ENCODE measurements around the gene RNF112. TPM values are rescaled to one million over a fixed set of nuclear protein-coding genes. Genes with fewer than 3 reads are reported as not detected.

Gene RNF112
- total RNA-seq, 2 experiments from 2014 or later: 0.47 TPM; not detected in 1

DNA sequence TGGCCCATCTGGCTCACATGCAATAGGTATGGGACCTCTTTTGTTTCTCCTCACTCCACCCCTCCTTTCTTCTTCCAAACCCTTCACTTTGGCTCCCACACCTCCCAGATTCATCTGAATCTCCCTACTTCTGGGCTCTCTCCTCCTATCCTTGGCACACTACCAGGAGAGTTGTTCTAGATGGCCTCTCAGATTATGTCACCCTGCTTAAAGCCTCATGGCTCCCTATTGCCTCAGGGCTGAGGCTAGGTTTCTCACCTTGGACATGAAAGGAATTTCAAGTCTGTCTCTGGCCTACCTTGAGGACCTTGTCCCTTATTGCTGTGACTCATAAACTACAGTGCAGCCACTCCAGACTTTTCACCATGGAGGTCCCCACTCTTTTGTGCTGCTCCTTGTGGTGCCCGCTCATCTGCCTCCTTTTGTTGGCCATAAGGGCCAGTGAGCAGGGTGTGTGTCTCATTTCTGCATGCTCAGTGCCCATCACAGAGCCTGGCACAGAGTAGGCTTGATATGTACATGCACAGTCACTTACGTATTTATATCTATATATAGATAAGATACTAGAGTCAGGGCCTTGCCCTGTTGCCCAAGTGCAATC, 23.0 kb upstream of the RNF112 start:
- H3K4me3 ChIP-seq (ENCODE audit: low read depth, low read length, poor library complexity, severe bottlenecking): no peak overlapping the region
- DNase-seq (ENCODE audit: low spot score): no peak
- intact Hi-C loops (cut with micrococcal nuclease; ENCODE audit: unreplicated experiment): no loop called here
- H3K4me1 ChIP-seq (ENCODE audit: insufficient read depth, low read length, poor library complexity, severe bottlenecking): peaks cover 11% of the 10 kb centered on the region
- TF ChIP-seq, protein P1, sequence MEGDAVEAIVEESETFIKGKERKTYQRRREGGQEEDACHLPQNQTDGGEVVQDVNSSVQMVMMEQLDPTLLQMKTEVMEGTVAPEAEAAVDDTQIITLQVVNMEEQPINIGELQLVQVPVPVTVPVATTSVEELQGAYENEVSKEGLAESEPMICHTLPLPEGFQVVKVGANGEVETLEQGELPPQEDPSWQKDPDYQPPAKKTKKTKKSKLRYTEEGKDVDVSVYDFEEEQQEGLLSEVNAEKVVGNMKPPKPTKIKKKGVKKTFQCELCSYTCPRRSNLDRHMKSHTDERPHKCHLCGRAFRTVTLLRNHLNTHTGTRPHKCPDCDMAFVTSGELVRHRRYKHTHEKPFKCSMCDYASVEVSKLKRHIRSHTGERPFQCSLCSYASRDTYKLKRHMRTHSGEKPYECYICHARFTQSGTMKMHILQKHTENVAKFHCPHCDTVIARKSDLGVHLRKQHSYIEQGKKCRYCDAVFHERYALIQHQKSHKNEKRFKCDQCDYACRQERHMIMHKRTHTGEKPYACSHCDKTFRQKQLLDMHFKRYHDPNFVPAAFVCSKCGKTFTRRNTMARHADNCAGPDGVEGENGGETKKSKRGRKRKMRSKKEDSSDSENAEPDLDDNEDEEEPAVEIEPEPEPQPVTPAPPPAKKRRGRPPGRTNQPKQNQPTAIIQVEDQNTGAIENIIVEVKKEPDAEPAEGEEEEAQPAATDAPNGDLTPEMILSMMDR (conservative IDR thresholded peaks at IDR 0.05; ENCODE audit: low read length): no peak
- TF ChIP-seq EZH2phosphoT487 (IDR thresholded peaks at IDR 0.05; ENCODE audit: borderline replicate concordance, low read depth, low read length): no peak
- H3K27ac ChIP-seq (ENCODE audit: low read depth, low read length, poor library complexity, severe bottlenecking): no peak overlapping the region
- no peaks in the 10 kb centered on the region for H4K20me1 ChIP-seq (ENCODE audit: insufficient read depth, low read length)
- ChIA-PET POLR2A (interaction anchor here (2.9 kb wide), 1 partner anchor 10 kb away, joined by 19 read pairs; the partner anchor contains the start of gene MAPK7), CTCF (ENCODE audit: unreplicated experiment) (no interaction called here)
- no TSS peak for BruUV-seq (replicated peaks)
- H2AFZ ChIP-seq (ENCODE audit: low read length): no peak overlapping the region
- peaks cover 1% of the 10 kb centered on the region; the same call in 1 of the 2 replicates for H3K36me3 ChIP-seq (ENCODE audit: insufficient read depth, low read length)
- H3K79me2 ChIP-seq (ENCODE audit: insufficient read depth, low read depth, low read length): no peaks in the 10 kb centered on the region
- no peaks in the 10 kb centered on the region for H3K9me3 ChIP-seq (ENCODE audit: low read length)
- no peak overlapping the region for H3K4me2 ChIP-seq (ENCODE audit: low read length)
- H3K9me2 ChIP-seq (ENCODE audit: insufficient read depth, low read length): no peaks in the 10 kb centered on the region

DNA sequence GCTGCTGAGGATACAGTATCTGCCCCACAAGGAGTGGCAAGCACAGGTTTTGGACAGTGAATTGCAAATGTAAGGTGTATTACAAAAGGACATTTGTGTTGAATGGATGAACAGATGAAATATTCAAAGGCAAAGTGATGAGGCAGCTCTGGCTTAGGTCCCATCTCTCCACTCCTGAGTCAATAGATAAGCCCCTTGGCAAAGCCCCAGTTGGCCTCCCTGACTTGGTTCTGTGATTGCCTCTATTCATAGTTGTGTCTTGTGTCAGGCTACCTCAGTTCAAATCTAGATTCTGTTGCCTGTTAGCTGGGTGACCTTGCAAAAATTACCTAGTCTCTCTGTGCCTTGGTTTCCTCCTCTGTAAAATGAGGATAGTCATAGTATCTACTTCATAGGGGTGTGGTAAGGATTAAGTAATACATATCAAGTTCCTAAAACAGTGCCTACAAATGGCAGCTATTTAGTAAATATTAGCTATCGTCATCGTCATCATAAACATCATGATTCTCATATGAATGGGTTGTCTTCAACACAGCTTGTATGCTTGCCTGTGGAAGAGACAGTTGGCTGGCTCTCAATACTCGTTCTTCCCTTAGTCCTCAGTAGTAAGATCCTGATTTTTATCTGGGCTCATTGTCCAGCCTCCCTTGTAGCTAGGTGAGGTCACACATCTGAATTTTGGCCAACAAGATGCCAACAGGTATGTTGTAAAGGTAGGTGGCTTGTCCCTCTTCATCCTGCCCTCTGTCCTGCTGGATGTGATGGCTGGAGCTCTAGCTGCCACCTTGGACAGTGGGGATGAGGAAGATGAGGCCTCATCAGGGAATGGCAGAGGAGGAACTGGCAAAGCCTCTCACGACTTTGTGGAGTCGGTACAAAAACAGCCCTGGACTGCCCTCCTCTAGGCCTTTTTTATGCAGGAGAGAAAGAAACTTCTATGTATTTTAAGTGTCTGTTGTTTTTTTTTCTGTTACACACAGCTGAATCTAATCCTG, 21.9 kb upstream of the RNF112 start:
- H3K4me2 ChIP-seq (ENCODE audit: low read length): no peak overlapping the region
- ChIA-PET POLR2A (interaction anchor here (2.9 kb wide), 1 partner anchor 11 kb away, joined by 19 read pairs; the partner anchor contains the start of gene MAPK7), CTCF (ENCODE audit: unreplicated experiment) (interaction anchor here (1.3 kb wide), 1 partner anchor 11 kb away, joined by 4 read pairs; no protein-coding TSS in a partner anchor)
- H3K36me3 ChIP-seq (ENCODE audit: insufficient read depth, low read length): no peaks in the 10 kb centered on the region
- H4K20me1 ChIP-seq (ENCODE audit: insufficient read depth, low read length): no peaks in the 10 kb centered on the region
- H2AFZ ChIP-seq (ENCODE audit: low read length): no peak overlapping the region
- BruUV-seq (replicated peaks): no TSS peak
- no peaks in the 10 kb centered on the region for H3K9me3 ChIP-seq (ENCODE audit: low read length)
- TF ChIP-seq EZH2phosphoT487 (IDR thresholded peaks at IDR 0.05; ENCODE audit: borderline replicate concordance, low read depth, low read length): no peak
- H3K4me3 ChIP-seq (ENCODE audit: low read depth, low read length, poor library complexity, severe bottlenecking): no peak overlapping the region
- no peak for DNase-seq (ENCODE audit: low spot score)
- H3K9me2 ChIP-seq (ENCODE audit: insufficient read depth, low read length): no peaks in the 10 kb centered on the region
- no peak overlapping the region for H3K27ac ChIP-seq (ENCODE audit: low read depth, low read length, poor library complexity, severe bottlenecking)
- no peaks in the 10 kb centered on the region for H3K79me2 ChIP-seq (ENCODE audit: insufficient read depth, low read depth, low read length)
- intact Hi-C loops (cut with micrococcal nuclease; ENCODE audit: unreplicated experiment): no loop called here
- H3K4me1 ChIP-seq (ENCODE audit: insufficient read depth, low read length, poor library complexity, severe bottlenecking): peaks cover 11% of the 10 kb centered on the region

GRCh38 chr17:19390951-19391350, 20.1 kb upstream of the RNF112 start:
- Histone ChIP-seq H3K79me2 (ENCODE audit: insufficient read depth, low read depth, low read length) (no peaks in the 10 kb centered on the region), H3K9me3 (ENCODE audit: low read length) (no peaks in the 10 kb centered on the region), H3K27ac (ENCODE audit: low read depth, low read length, poor library complexity, severe bottlenecking) (no peak overlapping the region), H4K20me1 (ENCODE audit: insufficient read depth, low read length) (no peaks in the 10 kb centered on the region), H3K4me3 (ENCODE audit: low read depth, low read length, poor library complexity, severe bottlenecking) (no peak overlapping the region), H3K4me2 (ENCODE audit: low read length) (no peak overlapping the region), H2AFZ (ENCODE audit: low read length) (no peak overlapping the region), H3K9me2 (ENCODE audit: insufficient read depth, low read length) (no peaks in the 10 kb centered on the region), H3K36me3 (ENCODE audit: insufficient read depth, low read length) (no peaks in the 10 kb centered on the region), H3K4me1 (ENCODE audit: insufficient read depth, low read length, poor library complexity, severe bottlenecking) (peaks cover 11% of the 10 kb centered on the region)
- POLR2A ChIA-PET: no interaction called here
- TF ChIP-seq, protein P1 (conservative IDR thresholded peaks at IDR 0.05; ENCODE audit: low read length): no peak
- no peak for TF ChIP-seq EZH2phosphoT487 (IDR thresholded peaks at IDR 0.05; ENCODE audit: borderline replicate concordance, low read depth, low read length)
- no peak for DNase-seq (ENCODE audit: low spot score)
- CTCF ChIA-PET (ENCODE audit: unreplicated experiment): no interaction called here
- intact Hi-C loops (cut with micrococcal nuclease; ENCODE audit: unreplicated experiment): no loop called here
- no TSS peak for BruUV-seq (replicated peaks)

Data from OCI-LY7 (cell line).